Measurements from ENCODE around the gene CAMKK1.
A peak's percentile ranks its signal among the peaks of the same experiment; 100 is the strongest.

Gene CAMKK1

GRCh38 chr17:3912827-3913226, 20.0 kb upstream of the CAMKK1 start:
- ATAC-seq (ENCODE audit: insufficient read depth, low read depth) (no peak), DNase-seq (no peak)
- no peaks in the 10 kb centered on the region for H3K79me2 ChIP-seq (ENCODE audit: insufficient read depth, low read length)
- H3K4me3 ChIP-seq (ENCODE audit: low read depth in 1 of 2, low read length in 2 of 2) = no peak overlapping the region
- no peaks in the 10 kb centered on the region for H4K20me1 ChIP-seq (ENCODE audit: insufficient read depth, low read length)
- H3K36me3 ChIP-seq (ENCODE audit: insufficient read depth, low read length) = no peaks in the 10 kb centered on the region
- H3K27me3 ChIP-seq (ENCODE audit: insufficient read depth, low read length, poor library complexity) = no peaks in the 10 kb centered on the region
- no peak overlapping the region for H3K4me2 ChIP-seq (ENCODE audit: insufficient read depth, low read length)
- no peak overlapping the region for H2AFZ ChIP-seq (ENCODE audit: low read depth, low read length)
- no peak overlapping the region for H3K27ac ChIP-seq (ENCODE audit: low read length)
- H3K9me3 ChIP-seq (ENCODE audit: insufficient read depth, low read length, severe bottlenecking) = no peaks in the 10 kb centered on the region
- H3K4me1 ChIP-seq (ENCODE audit: insufficient read depth, low read length) = peaks cover 44% of the 10 kb centered on the region
- H3K9ac ChIP-seq (ENCODE audit: low read depth, low read length) = no peak overlapping the region
- TF ChIP-seq CTCF (IDR thresholded peaks at IDR 0.05; ENCODE audit: borderline replicate concordance, extremely low read depth, low read length, poor library complexity, severe bottlenecking) (no peak), EZH2 (IDR thresholded peaks at IDR 0.05; ENCODE audit: borderline replicate concordance, low read depth, low read length, severe bottlenecking) (no peak)

- Histone ChIP-seq H3K4me2 (ENCODE audit: insufficient read depth, low read length) (peak overlapping the region; percentile 62), H3K9ac (ENCODE audit: low read depth, low read length) (peak overlapping the region; percentile 39), H3K4me3 (ENCODE audit: low read depth in 1 of 2, low read length in 2 of 2) (peak overlapping the region in 1 of 2 experiments; percentile 45; a peak in 2 of 4 replicates), H3K27me3 (ENCODE audit: insufficient read depth, low read length, poor library complexity) (no peaks in the 10 kb centered on the region), H2AFZ (ENCODE audit: low read depth, low read length) (0 out of 2 replicates have a peak overlapping the region, but pooled peaks have one; percentile 19), H3K27ac (ENCODE audit: low read length) (peak overlapping the region; percentile 66), H4K20me1 (ENCODE audit: insufficient read depth, low read length) (no peaks in the 10 kb centered on the region), H3K79me2 (ENCODE audit: insufficient read depth, low read length) (no peaks in the 10 kb centered on the region), H3K36me3 (ENCODE audit: insufficient read depth, low read length) (no peaks in the 10 kb centered on the region), H3K9me3 (ENCODE audit: insufficient read depth, low read length, severe bottlenecking) (no peaks in the 10 kb centered on the region), H3K4me1 (ENCODE audit: insufficient read depth, low read length) (peaks cover 33% of the 10 kb centered on the region)
- DNase-seq = peak; percentile 92
- ATAC-seq (ENCODE audit: insufficient read depth, low read depth) = peak; percentile 93
- TF ChIP-seq EZH2 (IDR thresholded peaks at IDR 0.05; ENCODE audit: borderline replicate concordance, low read depth, low read length, severe bottlenecking) = no peak
- TF ChIP-seq CTCF (IDR thresholded peaks at IDR 0.05; ENCODE audit: borderline replicate concordance, extremely low read depth, low read length, poor library complexity, severe bottlenecking) = peak; percentile 24
Observed at GRCh38 chr17:3911271-3912053, 18.6 kb upstream of the CAMKK1 start.

- H4K20me1 ChIP-seq (ENCODE audit: insufficient read depth, low read length) = no peaks in the 10 kb centered on the region
- ATAC-seq (ENCODE audit: insufficient read depth, low read depth) (no peak), DNase-seq (no peak)
- H3K4me1 ChIP-seq (ENCODE audit: insufficient read depth, low read length) = peaks cover 28% of the 10 kb centered on the region
- no peaks in the 10 kb centered on the region for H3K9me3 ChIP-seq (ENCODE audit: insufficient read depth, low read length, severe bottlenecking)
- peak overlapping the region; percentile 39 for H3K9ac ChIP-seq (ENCODE audit: low read depth, low read length)
- H3K36me3 ChIP-seq (ENCODE audit: insufficient read depth, low read length) = no peaks in the 10 kb centered on the region
- H3K27me3 ChIP-seq (ENCODE audit: insufficient read depth, low read length, poor library complexity) = no peaks in the 10 kb centered on the region
- H3K27ac ChIP-seq (ENCODE audit: low read length) = peak overlapping the region; percentile 66
- H3K4me2 ChIP-seq (ENCODE audit: insufficient read depth, low read length) = peak overlapping the region; percentile 62
- no peak for TF ChIP-seq CTCF (IDR thresholded peaks at IDR 0.05; ENCODE audit: borderline replicate concordance, extremely low read depth, low read length, poor library complexity, severe bottlenecking)
- no peak for TF ChIP-seq EZH2 (IDR thresholded peaks at IDR 0.05; ENCODE audit: borderline replicate concordance, low read depth, low read length, severe bottlenecking)
- 0 out of 2 replicates have a peak overlapping the region, but pooled peaks have one; percentile 19 for H2AFZ ChIP-seq (ENCODE audit: low read depth, low read length)
- H3K4me3 ChIP-seq (ENCODE audit: low read depth in 1 of 2, low read length in 2 of 2) = peak overlapping the region in 1 of 2 experiments; percentile 45; a peak in 1 of 4 replicates
- no peaks in the 10 kb centered on the region for H3K79me2 ChIP-seq (ENCODE audit: insufficient read depth, low read length)
Observed at GRCh38 chr17:3910420-3911270, 17.8 kb upstream of the CAMKK1 start.

Data from DND-41 (cell line).